ENCODE results near the gene IL10. TPM values are rescaled to one million over a fixed set of nuclear protein-coding genes. Genes with fewer than 3 reads are reported as not detected.

The IL10 gene
- polyA plus RNA-seq, result under 1 TPM; 0.12 to 0.51 TPM

GRCh38 chr1:206772243-206772937, at the start of gene IL10:
TSS of gene IL10 (minus strand) at chr1:206772494. CDS start at chr1:206772435, 59 bp downstream.
- Histone ChIP-seq H3K4me3 (ENCODE audit: low read depth in 1 of 2, low read length in 2 of 2) (no peak within 1 kb of the TSS), H3K9me3 (ENCODE audit: control insufficient read depth in 2 of 2, insufficient read depth in 1 of 2, low read depth in 1 of 2, low read length in 1 of 2) (peaks cover 0 to 2% of the 10 kb centered on the region in 2 donors), H3K27me3 (ENCODE audit: control insufficient read depth in 1 of 2, insufficient read depth in 2 of 2, low read length in 2 of 2) (no peaks in the 10 kb centered on the region), H3K36me3 (ENCODE audit: control insufficient read depth in 2 of 2, insufficient read depth in 2 of 2, low read length in 1 of 2) (no peaks in the 10 kb centered on the region), H3K4me1 (ENCODE audit: control insufficient read depth in 2 of 2, insufficient read depth in 2 of 2, low read length in 1 of 2) (peaks cover 0 to 18% of the 10 kb centered on the region in 2 donors), H3K27ac (ENCODE audit: low read depth in 2 of 2, low read length in 1 of 2) (no peak within 1 kb of the TSS)
- 78 to 83% methylated on average over 8 of the region's 8 CpGs for WGBS, 2 donors

- no peaks in the 10 kb centered on the region for H3K9me3 ChIP-seq (ENCODE audit: control insufficient read depth in 2 of 2, insufficient read depth in 1 of 2, low read depth in 1 of 2, low read length in 1 of 2)
- no peak overlapping the region for H3K4me3 ChIP-seq (ENCODE audit: low read depth in 1 of 2, low read length in 2 of 2)
- WGBS, 2 donors, result 73% methylated on average over 4 of the region's 4 CpGs
- H3K36me3 ChIP-seq (ENCODE audit: control insufficient read depth in 2 of 2, insufficient read depth in 2 of 2, low read length in 1 of 2), result no peaks in the 10 kb centered on the region
- peaks cover 0 to 3% of the 10 kb centered on the region in 2 donors for H3K4me1 ChIP-seq (ENCODE audit: control insufficient read depth in 2 of 2, insufficient read depth in 2 of 2, low read length in 1 of 2)
- H3K27ac ChIP-seq (ENCODE audit: low read depth in 2 of 2, low read length in 1 of 2), result no peak overlapping the region
- H3K27me3 ChIP-seq (ENCODE audit: control insufficient read depth in 1 of 2, insufficient read depth in 2 of 2, low read length in 2 of 2), result no peaks in the 10 kb centered on the region
Observed at GRCh38 chr1:206821493-206821892, 49.2 kb upstream of the IL10 start.

- 67 to 73% methylated on average over 4 of the region's 4 CpGs for WGBS, 2 donors
- Histone ChIP-seq H3K27me3 (ENCODE audit: control insufficient read depth in 1 of 2, insufficient read depth in 2 of 2, low read length in 2 of 2) (no peaks in the 10 kb centered on the region), H3K36me3 (ENCODE audit: control insufficient read depth in 2 of 2, insufficient read depth in 2 of 2, low read length in 1 of 2) (no peaks in the 10 kb centered on the region), H3K4me1 (ENCODE audit: control insufficient read depth in 2 of 2, insufficient read depth in 2 of 2, low read length in 1 of 2) (no peaks in the 10 kb centered on the region), H3K9me3 (ENCODE audit: control insufficient read depth in 2 of 2, insufficient read depth in 1 of 2, low read depth in 1 of 2, low read length in 1 of 2) (peaks cover 0 to 3% of the 10 kb centered on the region in 2 donors), H3K4me3 (ENCODE audit: low read depth in 1 of 2, low read length in 2 of 2) (no peak overlapping the region), H3K27ac (ENCODE audit: low read depth in 2 of 2, low read length in 1 of 2) (no peak overlapping the region)
Observed at GRCh38 chr1:206816390-206817287, 44.3 kb upstream of the IL10 start.

- Histone ChIP-seq H3K4me3 (ENCODE audit: low read depth in 1 of 2, low read length in 2 of 2) (no peak overlapping the region), H3K27me3 (ENCODE audit: control insufficient read depth in 1 of 2, insufficient read depth in 2 of 2, low read length in 2 of 2) (no peaks in the 10 kb centered on the region), H3K4me1 (ENCODE audit: control insufficient read depth in 2 of 2, insufficient read depth in 2 of 2, low read length in 1 of 2) (no peaks in the 10 kb centered on the region), H3K9me3 (ENCODE audit: control insufficient read depth in 2 of 2, insufficient read depth in 1 of 2, low read depth in 1 of 2, low read length in 1 of 2) (peaks cover 0 to 3% of the 10 kb centered on the region in 2 donors), H3K27ac (ENCODE audit: low read depth in 2 of 2, low read length in 1 of 2) (no peak overlapping the region), H3K36me3 (ENCODE audit: control insufficient read depth in 2 of 2, insufficient read depth in 2 of 2, low read length in 1 of 2) (no peaks in the 10 kb centered on the region)
- WGBS, 2 donors, result 54 to 62% methylated on average over 2 of the region's 2 CpGs
Observed at GRCh38 chr1:206814716-206815341, 42.5 kb upstream of the IL10 start.

- Histone ChIP-seq H3K36me3 (ENCODE audit: control insufficient read depth in 2 of 2, insufficient read depth in 2 of 2, low read length in 1 of 2) (no peaks in the 10 kb centered on the region), H3K4me3 (ENCODE audit: low read depth in 1 of 2, low read length in 2 of 2) (no peak overlapping the region), H3K27ac (ENCODE audit: low read depth in 2 of 2, low read length in 1 of 2) (no peak overlapping the region), H3K4me1 (ENCODE audit: control insufficient read depth in 2 of 2, insufficient read depth in 2 of 2, low read length in 1 of 2) (no peaks in the 10 kb centered on the region), H3K27me3 (ENCODE audit: control insufficient read depth in 1 of 2, insufficient read depth in 2 of 2, low read length in 2 of 2) (no peaks in the 10 kb centered on the region), H3K9me3 (ENCODE audit: control insufficient read depth in 2 of 2, insufficient read depth in 1 of 2, low read depth in 1 of 2, low read length in 1 of 2) (peaks cover 0 to 3% of the 10 kb centered on the region in 2 donors)
- WGBS, 2 donors, result 81 to 97% methylated on average over 2 of the region's 2 CpGs
Observed at GRCh38 chr1:206812471-206812870, 40.2 kb upstream of the IL10 start.

GRCh38 chr1:206809504-206810084, 37.3 kb upstream of the IL10 start:
- H3K9me3 ChIP-seq (ENCODE audit: control insufficient read depth in 2 of 2, insufficient read depth in 1 of 2, low read depth in 1 of 2, low read length in 1 of 2), result peaks cover 0 to 3% of the 10 kb centered on the region in 2 donors
- H3K4me1 ChIP-seq (ENCODE audit: control insufficient read depth in 2 of 2, insufficient read depth in 2 of 2, low read length in 1 of 2), result no peaks in the 10 kb centered on the region
- H3K27ac ChIP-seq (ENCODE audit: low read depth in 2 of 2, low read length in 1 of 2), result no peak overlapping the region
- no peaks in the 10 kb centered on the region for H3K36me3 ChIP-seq (ENCODE audit: control insufficient read depth in 2 of 2, insufficient read depth in 2 of 2, low read length in 1 of 2)
- WGBS, 2 donors, result 68 to 69% methylated on average over 4 of the region's 4 CpGs
- no peaks in the 10 kb centered on the region for H3K27me3 ChIP-seq (ENCODE audit: control insufficient read depth in 1 of 2, insufficient read depth in 2 of 2, low read length in 2 of 2)
- no peak overlapping the region for H3K4me3 ChIP-seq (ENCODE audit: low read depth in 1 of 2, low read length in 2 of 2)

GRCh38 chr1:206808615-206809014, 36.3 kb upstream of the IL10 start:
- WGBS, 2 donors, result 63 to 68% methylated on average over 2 of the region's 2 CpGs
- H3K27ac ChIP-seq (ENCODE audit: low read depth in 2 of 2, low read length in 1 of 2), result no peak overlapping the region
- H3K4me3 ChIP-seq (ENCODE audit: low read depth in 1 of 2, low read length in 2 of 2), result no peak overlapping the region
- no peaks in the 10 kb centered on the region for H3K36me3 ChIP-seq (ENCODE audit: control insufficient read depth in 2 of 2, insufficient read depth in 2 of 2, low read length in 1 of 2)
- H3K27me3 ChIP-seq (ENCODE audit: control insufficient read depth in 1 of 2, insufficient read depth in 2 of 2, low read length in 2 of 2), result no peaks in the 10 kb centered on the region
- no peaks in the 10 kb centered on the region for H3K4me1 ChIP-seq (ENCODE audit: control insufficient read depth in 2 of 2, insufficient read depth in 2 of 2, low read length in 1 of 2)
- H3K9me3 ChIP-seq (ENCODE audit: control insufficient read depth in 2 of 2, insufficient read depth in 1 of 2, low read depth in 1 of 2, low read length in 1 of 2), result peaks cover 0 to 3% of the 10 kb centered on the region in 2 donors

GRCh38 chr1:206805357-206805756, 33.1 kb upstream of the IL10 start:
- H3K27me3 ChIP-seq (ENCODE audit: control insufficient read depth in 1 of 2, insufficient read depth in 2 of 2, low read length in 2 of 2), result no peaks in the 10 kb centered on the region
- 46 to 71% methylated on average over 1 of the region's 1 CpG for WGBS, 2 donors

GRCh38 chr1:206804156-206804737, 32.0 kb upstream of the IL10 start:
- Histone ChIP-seq H3K4me3 (ENCODE audit: low read depth in 1 of 2, low read length in 2 of 2) (no peak overlapping the region), H3K27me3 (ENCODE audit: control insufficient read depth in 1 of 2, insufficient read depth in 2 of 2, low read length in 2 of 2) (no peaks in the 10 kb centered on the region), H3K9me3 (ENCODE audit: control insufficient read depth in 2 of 2, insufficient read depth in 1 of 2, low read depth in 1 of 2, low read length in 1 of 2) (no peaks in the 10 kb centered on the region), H3K4me1 (ENCODE audit: control insufficient read depth in 2 of 2, insufficient read depth in 2 of 2, low read length in 1 of 2) (no peaks in the 10 kb centered on the region), H3K36me3 (ENCODE audit: control insufficient read depth in 2 of 2, insufficient read depth in 2 of 2, low read length in 1 of 2) (no peaks in the 10 kb centered on the region), H3K27ac (ENCODE audit: low read depth in 2 of 2, low read length in 1 of 2) (no peak overlapping the region)
- 88 to 90% methylated on average over 1 of the region's 1 CpG for WGBS, 2 donors

More at GRCh38 chr1:206805357-206805756, 33.1 kb upstream of the IL10 start:
- Histone ChIP-seq H3K9me3 (ENCODE audit: control insufficient read depth in 2 of 2, insufficient read depth in 1 of 2, low read depth in 1 of 2, low read length in 1 of 2) (no peaks in the 10 kb centered on the region), H3K36me3 (ENCODE audit: control insufficient read depth in 2 of 2, insufficient read depth in 2 of 2, low read length in 1 of 2) (no peaks in the 10 kb centered on the region), H3K4me1 (ENCODE audit: control insufficient read depth in 2 of 2, insufficient read depth in 2 of 2, low read length in 1 of 2) (no peaks in the 10 kb centered on the region), H3K27ac (ENCODE audit: low read depth in 2 of 2, low read length in 1 of 2) (no peak overlapping the region), H3K4me3 (ENCODE audit: low read depth in 1 of 2, low read length in 2 of 2) (no peak overlapping the region)
